ENCODE results near the gene PIK3CB. TPM values are rescaled to one million over a fixed set of nuclear protein-coding genes. Genes with fewer than 3 reads are reported as not detected.
A peak's percentile ranks its signal among the peaks of the same experiment; 100 is the strongest.
"Not testable (repeated sequence)": the region's sequence is repeated elsewhere in the genome, so short reads cannot be mapped to it uniquely, and the experiment has no call there.

Gene PIK3CB
- total RNA-seq, 5 donors from 2014 or later (not counting 1 experiment from before 2014, with no cell fraction given): 25.2 to 34.4 (median 30.9) TPM

DNA sequence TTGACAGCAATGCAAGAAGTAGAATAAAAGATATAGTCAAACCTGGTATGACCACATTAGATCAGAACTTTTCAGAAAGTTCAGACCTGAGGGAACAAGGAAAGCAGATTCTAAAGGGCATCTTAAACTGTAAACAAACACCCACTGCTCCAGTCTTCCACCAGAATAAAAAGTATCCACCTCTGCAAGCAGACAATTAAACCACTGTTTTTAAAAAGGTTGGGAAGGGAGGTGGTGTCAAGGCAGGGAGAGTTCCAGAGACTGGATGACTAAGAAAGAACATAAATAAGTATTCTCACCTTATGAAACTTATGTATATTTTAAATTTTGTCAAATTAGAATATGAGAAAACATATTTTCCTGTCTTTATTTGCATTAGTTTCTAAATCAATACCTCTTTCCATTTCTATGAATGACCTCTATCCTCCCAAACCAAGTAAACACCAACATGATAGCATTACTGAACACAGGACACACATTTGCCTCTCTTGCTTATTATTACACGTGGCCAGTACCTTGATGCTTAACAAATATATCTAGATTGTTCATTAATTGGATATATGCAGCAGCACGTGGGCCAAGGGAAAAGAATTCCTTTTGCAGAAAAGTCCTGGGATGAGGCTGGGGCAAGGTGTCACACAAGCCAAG is 31.6 kb downstream of the PIK3CB start:
- Mint-ChIP-seq H3K27me3 (no peaks in the 10 kb centered on the region), H3K36me3 (peaks cover 13% of the 10 kb centered on the region), H3K9me3 (no peaks in the 10 kb centered on the region), H3K4me1 (peaks cover 38 to 41% (median 39%) of the 10 kb centered on the region in 3 donors), H3K4me3 (no peak overlapping the region), H3K27ac (peak overlapping the region in 1 of 2 donors; percentile 52)
- Histone ChIP-seq H3K9me3 (no peaks in the 10 kb centered on the region), H3K36me3 (ENCODE audit: control insufficient read depth in 2 of 2, extremely low read depth in 1 of 2, insufficient read depth in 1 of 2, low read length in 1 of 2) (peaks cover 0 to 3% of the 10 kb centered on the region in 2 donors), H3K4me3 (ENCODE audit: control insufficient read depth in 1 of 2, extremely low read depth in 1 of 2, low read length in 1 of 2) (no peak overlapping the region), H3K27me3 (replicated peaks in 1 of 2; ENCODE audit: control insufficient read depth in 2 of 2, extremely low read depth in 1 of 2, insufficient read depth in 2 of 2, low read length in 1 of 2) (no peaks in the 10 kb centered on the region), H3K4me1 (ENCODE audit: control insufficient read depth in 1 of 2, extremely low read depth in 1 of 2, insufficient read depth in 2 of 2, low read length in 2 of 2) (no peaks in the 10 kb centered on the region), H3K27ac (ENCODE audit: low read length) (no peak overlapping the region)
- DNase-seq (no peak), ATAC-seq (replicated peaks in 1 of 4) (no peak)
- ChIA-PET CTCF (no interaction called here), POLR2A (interaction anchor here in 1 of 2 donors (0.6 kb wide), 1 partner anchor 16 kb away, joined by 3 read pairs; no protein-coding TSS in a partner anchor)
- WGBS (ENCODE audit: insufficient coverage): no CpG with 5 or more reads among the region's 2 CpGs

DNA sequence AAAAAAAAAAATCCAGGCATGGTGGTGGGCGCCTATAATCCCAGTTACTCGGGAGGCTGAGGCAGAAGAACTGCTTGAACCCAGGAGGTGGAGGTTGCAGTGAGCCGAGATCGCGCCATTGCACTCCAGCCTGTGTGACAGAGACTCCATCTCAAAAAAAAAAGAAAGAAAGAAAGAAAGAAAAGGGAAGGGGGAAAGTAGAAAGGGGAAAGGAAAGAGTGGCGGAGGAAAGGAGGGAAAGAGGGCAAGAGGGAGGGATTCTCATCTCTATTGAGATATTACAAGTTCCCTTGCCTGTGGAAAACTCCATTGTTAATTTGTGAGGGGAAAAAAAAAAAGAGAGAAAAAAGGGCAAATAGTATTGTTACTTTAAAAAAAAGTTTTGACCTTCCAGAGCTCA is 32.5 kb downstream of the PIK3CB start:
- H3K9me3 ChIP-seq; H3K27me3 Mint-ChIP-seq; H3K9me3 Mint-ChIP-seq; H3K36me3 ChIP-seq (ENCODE audit: control insufficient read depth in 2 of 2, extremely low read depth in 1 of 2, insufficient read depth in 1 of 2, low read length in 1 of 2); H3K4me1 ChIP-seq (ENCODE audit: control insufficient read depth in 1 of 2, extremely low read depth in 1 of 2, insufficient read depth in 2 of 2, low read length in 2 of 2); H3K27ac Mint-ChIP-seq; H3K4me3 ChIP-seq (ENCODE audit: control insufficient read depth in 1 of 2, extremely low read depth in 1 of 2, low read length in 1 of 2); POLR2A ChIA-PET; H3K27ac ChIP-seq (ENCODE audit: low read length); DNase-seq; H3K27me3 ChIP-seq (replicated peaks in 1 of 2; ENCODE audit: control insufficient read depth in 2 of 2, extremely low read depth in 1 of 2, insufficient read depth in 2 of 2, low read length in 1 of 2); H3K4me3 Mint-ChIP-seq; ATAC-seq (replicated peaks in 1 of 4): not testable (repeated sequence)
- peaks cover 38 to 41% (median 40%) of the 10 kb centered on the region in 3 donors for H3K4me1 Mint-ChIP-seq
- CTCF ChIA-PET: interaction anchor here in 1 of 2 donors (0.6 kb wide), 1 partner anchor 622 kb away, joined by 3 read pairs; no protein-coding TSS in a partner anchor
- no CpG with 5 or more reads among the region's 6 CpGs for WGBS (ENCODE audit: insufficient coverage)
- H3K36me3 Mint-ChIP-seq: peaks cover 13% of the 10 kb centered on the region

GRCh38 chr3:138801792-138802191 is 32.9 kb downstream of the PIK3CB start:
- CTCF ChIA-PET: interaction anchor here (0.5 to 0.6 kb wide), 3 partner anchors 10 to 622 kb away, joined by 3 to 11 read pairs (median 6); no protein-coding TSS in a partner anchor
- no peak overlapping the region for H3K27ac Mint-ChIP-seq

DNA sequence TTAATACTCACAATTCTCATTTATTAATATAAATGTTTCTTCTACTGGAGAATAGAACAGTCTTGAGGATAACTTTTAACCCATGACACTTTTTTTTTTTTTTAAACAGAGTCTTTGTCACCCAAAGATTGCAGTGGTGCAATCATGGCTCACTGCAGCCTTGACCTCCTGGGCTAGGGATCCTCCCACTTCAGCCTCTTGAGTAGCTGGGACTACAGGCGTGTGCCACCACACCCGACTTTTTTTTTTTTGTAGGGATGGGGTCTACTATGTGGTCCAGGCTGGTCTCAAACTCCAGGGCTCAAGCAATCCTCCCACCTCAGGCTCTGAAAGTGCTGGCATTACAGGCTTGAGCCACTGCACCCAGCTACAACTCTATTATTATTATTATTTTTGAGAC is 34.5 kb downstream of the PIK3CB start:
- no peak for ATAC-seq (replicated peaks in 1 of 4)
- H3K4me3 ChIP-seq (ENCODE audit: control insufficient read depth in 1 of 2, extremely low read depth in 1 of 2, low read length in 1 of 2): no peak overlapping the region
- CTCF ChIA-PET: no interaction called here
- H3K36me3 ChIP-seq (ENCODE audit: control insufficient read depth in 2 of 2, extremely low read depth in 1 of 2, insufficient read depth in 1 of 2, low read length in 1 of 2): peaks cover 0 to 2% of the 10 kb centered on the region in 2 donors
- Mint-ChIP-seq H3K27ac (no peak overlapping the region), H3K4me3 (no peak overlapping the region), H3K9me3 (no peaks in the 10 kb centered on the region), H3K27me3 (no peaks in the 10 kb centered on the region), H3K36me3 (peaks cover 10% of the 10 kb centered on the region), H3K4me1 (peaks cover 37 to 47% (median 42%) of the 10 kb centered on the region in 3 donors)
- H3K27ac ChIP-seq (ENCODE audit: low read length): no peak overlapping the region
- no peaks in the 10 kb centered on the region for H3K9me3 ChIP-seq
- no CpG with 5 or more reads among the region's 2 CpGs for WGBS (ENCODE audit: insufficient coverage)
- H3K27me3 ChIP-seq (replicated peaks in 1 of 2; ENCODE audit: control insufficient read depth in 2 of 2, extremely low read depth in 1 of 2, insufficient read depth in 2 of 2, low read length in 1 of 2): no peaks in the 10 kb centered on the region
- H3K4me1 ChIP-seq (ENCODE audit: control insufficient read depth in 1 of 2, extremely low read depth in 1 of 2, insufficient read depth in 2 of 2, low read length in 2 of 2): no peaks in the 10 kb centered on the region
- no peak for DNase-seq
- POLR2A ChIA-PET: interaction anchor here in 1 of 2 donors (0.6 kb wide), 1 partner anchor 333 kb away, joined by 3 read pairs; no protein-coding TSS in a partner anchor

More at GRCh38 chr3:138801792-138802191, 32.9 kb downstream of the PIK3CB start:
- Mint-ChIP-seq H3K9me3 (no peaks in the 10 kb centered on the region), H3K4me3 (no peak overlapping the region), H3K36me3 (peaks cover 13% of the 10 kb centered on the region), H3K27me3 (no peaks in the 10 kb centered on the region), H3K4me1 (peaks cover 39 to 43% (median 43%) of the 10 kb centered on the region in 3 donors)
- Histone ChIP-seq H3K9me3 (no peaks in the 10 kb centered on the region), H3K27ac (ENCODE audit: low read length) (no peak overlapping the region), H3K4me1 (ENCODE audit: control insufficient read depth in 1 of 2, extremely low read depth in 1 of 2, insufficient read depth in 2 of 2, low read length in 2 of 2) (no peaks in the 10 kb centered on the region), H3K36me3 (ENCODE audit: control insufficient read depth in 2 of 2, extremely low read depth in 1 of 2, insufficient read depth in 1 of 2, low read length in 1 of 2) (peaks cover 0 to 3% of the 10 kb centered on the region in 2 donors), H3K4me3 (ENCODE audit: control insufficient read depth in 1 of 2, extremely low read depth in 1 of 2, low read length in 1 of 2) (no peak overlapping the region), H3K27me3 (replicated peaks in 1 of 2; ENCODE audit: control insufficient read depth in 2 of 2, extremely low read depth in 1 of 2, insufficient read depth in 2 of 2, low read length in 1 of 2) (no peaks in the 10 kb centered on the region)
- POLR2A ChIA-PET: interaction anchor here (0.6 to 0.7 kb wide), 2 partner anchors 39 to 518 kb away, joined by 5 to 8 read pairs; no protein-coding TSS in a partner anchor
- no peak for DNase-seq
- ATAC-seq (replicated peaks in 1 of 4): no peak
- WGBS (ENCODE audit: insufficient coverage): no CpG with 5 or more reads among the region's 3 CpGs

DNA sequence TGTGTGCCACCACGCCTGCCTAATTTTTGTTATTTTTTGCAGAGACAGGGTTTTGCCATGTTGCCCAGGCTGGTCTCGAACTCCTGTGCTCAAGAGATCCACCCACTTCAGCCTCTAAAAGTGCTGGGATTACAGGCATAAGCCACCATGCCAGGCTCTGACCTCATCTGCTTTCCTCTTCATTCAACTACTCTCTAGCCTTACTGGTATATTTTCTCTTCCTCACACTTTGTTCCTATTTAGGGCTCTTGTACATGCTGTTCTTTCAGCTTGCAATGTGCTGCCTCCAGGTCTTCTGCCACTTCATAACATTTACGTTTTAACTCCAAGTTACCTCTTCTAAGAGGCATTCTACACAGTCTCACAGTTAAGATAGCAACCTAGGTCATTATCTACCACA is 34.9 kb downstream of the PIK3CB start:
- no peak overlapping the region for H3K27ac ChIP-seq (ENCODE audit: low read length)
- Mint-ChIP-seq H3K27me3 (no peaks in the 10 kb centered on the region), H3K36me3 (peaks cover 11% of the 10 kb centered on the region), H3K27ac (no peak overlapping the region), H3K4me3 (no peak overlapping the region), H3K9me3 (no peaks in the 10 kb centered on the region), H3K4me1 (peaks cover 37 to 47% (median 42%) of the 10 kb centered on the region in 3 donors)
- ChIA-PET CTCF (no interaction called here), POLR2A (no interaction called here)
- 100% methylated on average over 3 of the region's 3 CpGs for WGBS (ENCODE audit: insufficient coverage)
- ATAC-seq (replicated peaks in 1 of 4) (no peak), DNase-seq (no peak)
- no peaks in the 10 kb centered on the region for H3K4me1 ChIP-seq (ENCODE audit: control insufficient read depth in 1 of 2, extremely low read depth in 1 of 2, insufficient read depth in 2 of 2, low read length in 2 of 2)
- no peak overlapping the region for H3K4me3 ChIP-seq (ENCODE audit: control insufficient read depth in 1 of 2, extremely low read depth in 1 of 2, low read length in 1 of 2)
- H3K36me3 ChIP-seq (ENCODE audit: control insufficient read depth in 2 of 2, extremely low read depth in 1 of 2, insufficient read depth in 1 of 2, low read length in 1 of 2): peaks cover 0 to 2% of the 10 kb centered on the region in 2 donors
- no peaks in the 10 kb centered on the region for H3K9me3 ChIP-seq
- H3K27me3 ChIP-seq (replicated peaks in 1 of 2; ENCODE audit: control insufficient read depth in 2 of 2, extremely low read depth in 1 of 2, insufficient read depth in 2 of 2, low read length in 1 of 2): no peaks in the 10 kb centered on the region

- H3K36me3 ChIP-seq (ENCODE audit: control insufficient read depth in 2 of 2, extremely low read depth in 1 of 2, insufficient read depth in 1 of 2, low read length in 1 of 2): peaks cover 0 to 15% of the 10 kb centered on the region in 2 donors
- no peak overlapping the region for H3K4me3 Mint-ChIP-seq
- CTCF ChIA-PET: interaction anchor here in 1 of 2 donors (0.6 kb wide), 1 partner anchor 12 kb away, joined by 3 read pairs; no protein-coding TSS in a partner anchor
- ATAC-seq (replicated peaks in 1 of 4) (no peak), DNase-seq (no peak)
- H3K4me1 ChIP-seq (ENCODE audit: control insufficient read depth in 1 of 2, extremely low read depth in 1 of 2, insufficient read depth in 2 of 2, low read length in 2 of 2): no peaks in the 10 kb centered on the region
- H3K9me3 ChIP-seq: no peaks in the 10 kb centered on the region
- H3K27ac ChIP-seq (ENCODE audit: low read length): no peak overlapping the region
- no CpG with 5 or more reads among the region's 1 CpG for whole genome bisulfite sequencing (ENCODE audit: insufficient coverage)
- POLR2A ChIA-PET: no interaction called here
- no peak overlapping the region for H3K4me3 ChIP-seq (ENCODE audit: control insufficient read depth in 1 of 2, extremely low read depth in 1 of 2, low read length in 1 of 2)
- H3K27me3 ChIP-seq (replicated peaks in 1 of 2; ENCODE audit: control insufficient read depth in 2 of 2, extremely low read depth in 1 of 2, insufficient read depth in 2 of 2, low read length in 1 of 2): no peaks in the 10 kb centered on the region
- no peaks in the 10 kb centered on the region for H3K27me3 Mint-ChIP-seq
- H3K27ac Mint-ChIP-seq: peak overlapping the region; percentile 28 to 79
- peaks cover 28 to 37% (median 30%) of the 10 kb centered on the region in 3 donors for H3K4me1 Mint-ChIP-seq
- no peaks in the 10 kb centered on the region for H3K9me3 Mint-ChIP-seq
- H3K36me3 Mint-ChIP-seq: peaks cover 32% of the 10 kb centered on the region
These were observed 37.2 kb downstream of the PIK3CB start for GRCh38 chr3:138797508-138798038.
